H9 (cell line): ENCODE results near the gene RYR3. TPM values are rescaled to one million over a fixed set of nuclear protein-coding genes. Genes with fewer than 3 reads are reported as not detected.

Source experiments
- DNase-seq: peaks from one replicate; pipeline ENCODE4 v3.0.0-alpha.2; 2017
- H2AFZ ChIP-seq: one replicate; pipeline ENCODE4 v1.6.1; 2013; ENCODE audit warnings: mild to moderate bottlenecking, low read length, control low read depth, moderate library complexity
- H2AK5ac ChIP-seq: 2 replicates; pipeline ENCODE4 v1.6.1; 2013; ENCODE audit warnings: low read length, control low read depth, mixed read lengths; ENCODE audit not compliant: insufficient read length
- H2BK120ac ChIP-seq: one replicate; pipeline ENCODE4 v1.6.1; 2013; ENCODE audit warnings: low read depth, mild to moderate bottlenecking, low read length, control low read depth, inconsistent platforms; ENCODE audit not compliant: poor library complexity, severe bottlenecking
- H2BK12ac ChIP-seq: 2 replicates; pipeline ENCODE4 v1.6.1; 2013; ENCODE audit warnings: low read length, control low read depth, mixed read lengths, low read depth; ENCODE audit not compliant: insufficient read length
- H2BK15ac ChIP-seq: 2 replicates; pipeline ENCODE4 v1.6.1; 2013; ENCODE audit warnings: low read depth, low read length, control low read depth
- H2BK20ac ChIP-seq: one replicate; pipeline ENCODE4 v1.6.1; 2013; ENCODE audit warnings: low read depth, mild to moderate bottlenecking, low read length, control low read depth, inconsistent platforms; ENCODE audit not compliant: poor library complexity, severe bottlenecking
- H2BK5ac ChIP-seq: 2 replicates; pipeline ENCODE4 v1.6.1; 2013; ENCODE audit warnings: low read length, control low read depth, mixed read lengths; ENCODE audit not compliant: insufficient read length
- H3K14ac ChIP-seq: 2 replicates; pipeline ENCODE4 v1.6.1; 2013; ENCODE audit warnings: low read length, control low read depth; ENCODE audit not compliant: insufficient read depth
- H3K18ac ChIP-seq: 2 replicates; pipeline ENCODE4 v1.6.1; 2013; ENCODE audit warnings: low read depth, mild to moderate bottlenecking, mixed read lengths, low read length, control low read depth; ENCODE audit not compliant: insufficient read length
- H3K23ac ChIP-seq: 2 replicates; pipeline ENCODE4 v1.6.1; 2013; ENCODE audit warnings: low read length, control low read depth, mixed read lengths, low read depth; ENCODE audit not compliant: insufficient read length
- H3K23me2 ChIP-seq: 2 replicates; pipeline ENCODE4 v1.6.1; 2013; ENCODE audit warnings: low read depth, mild to moderate bottlenecking, mixed read lengths, low read length, control low read depth; ENCODE audit not compliant: insufficient read length, poor library complexity, severe bottlenecking
- H3K27ac ChIP-seq: 2 replicates; pipeline ENCODE4 v1.5.1; 2013; ENCODE audit warnings: low read length, control low read depth, mixed read lengths, low read depth; ENCODE audit not compliant: insufficient read length
- H3K27me3 ChIP-seq: 2 replicates; pipeline ENCODE4 v1.6.1; 2013; ENCODE audit warnings: low read length, control low read depth, inconsistent platforms; ENCODE audit not compliant: insufficient read depth
- H3K4ac ChIP-seq: 2 replicates; pipeline ENCODE4 v1.6.1; 2013; ENCODE audit warnings: low read depth, mild to moderate bottlenecking, control low read depth, inconsistent platforms, low read length, moderate library complexity
- H3K4me1 ChIP-seq: 2 replicates; pipeline ENCODE4 v1.6.1; 2013; ENCODE audit warnings: low read length, control low read depth, inconsistent platforms; ENCODE audit not compliant: insufficient read depth
- H3K4me2 ChIP-seq: 2 replicates; pipeline ENCODE4 v1.6.1; 2013; ENCODE audit warnings: low read length, control low read depth, mixed read lengths; ENCODE audit not compliant: insufficient read length, insufficient read depth
- H3K56ac ChIP-seq: 2 replicates; pipeline ENCODE4 v1.6.1; 2013; ENCODE audit warnings: low read depth, mild to moderate bottlenecking, mixed read lengths, low read length, control low read depth; ENCODE audit not compliant: insufficient read length
- H3K79me1 ChIP-seq: 2 replicates; pipeline ENCODE4 v1.6.1; 2013; ENCODE audit warnings: low read depth, mild to moderate bottlenecking, moderate library complexity, low read length, control low read depth, inconsistent platforms; ENCODE audit not compliant: insufficient read depth, poor library complexity, severe bottlenecking
- H3K79me2 ChIP-seq: 2 replicates; pipeline ENCODE4 v1.6.1; 2013; ENCODE audit warnings: low read length, control low read depth, inconsistent platforms; ENCODE audit not compliant: insufficient read depth
- H3K9ac ChIP-seq: 2 replicates; pipeline ENCODE4 v1.6.1; 2013; ENCODE audit warnings: low read length, control low read depth, mixed read lengths; ENCODE audit not compliant: insufficient read length; ENCODE audit errors: extremely low read depth
- H3K9me3 ChIP-seq: one replicate; pipeline ENCODE4 v1.6.1; 2013; ENCODE audit warnings: low read depth, low read length, inconsistent platforms; ENCODE audit not compliant: control insufficient read depth
- H3T11ph ChIP-seq: one replicate; pipeline ENCODE4 v1.6.1; 2013; ENCODE audit warnings: mild to moderate bottlenecking, low read length, control low read depth, inconsistent platforms
- H4K20me1 ChIP-seq: one replicate; pipeline ENCODE4 v1.6.1; 2013; ENCODE audit not compliant: control insufficient read depth, insufficient read length, insufficient read depth
- H4K5ac ChIP-seq: 2 replicates; pipeline ENCODE4 v1.6.1; 2013; ENCODE audit warnings: low read depth, mild to moderate bottlenecking, mixed read lengths, low read length, control low read depth; ENCODE audit not compliant: insufficient read length
- H4K8ac ChIP-seq: replicated peaks from 2 replicates; pipeline ENCODE4 v1.6.1; 2013; ENCODE audit warnings: low read length, control low read depth, mixed read lengths, low read depth; ENCODE audit not compliant: insufficient read length
- H4K91ac ChIP-seq: 2 replicates; pipeline ENCODE4 v1.6.1; 2013; ENCODE audit warnings: low read depth, mild to moderate bottlenecking, moderate library complexity, mixed read lengths, low read length, control low read depth; ENCODE audit not compliant: insufficient read length
- H3K27ac Mint-ChIP-seq, 3 experiments: 2 replicates in 2 of 3; 3 replicates in 1 of 3; pipeline ENCODE4 v1.8.0; 2020 to 2021; ENCODE audit warnings: mixed read lengths in 3 of 3, mild to moderate bottlenecking in 1 of 3, moderate library complexity in 1 of 3
- H3K27me3 Mint-ChIP-seq: 2 replicates; pipeline ENCODE4 v1.8.0; 2021; ENCODE audit warnings: low read depth, mild to moderate bottlenecking, moderate library complexity, mixed read lengths
- H3K36me3 Mint-ChIP-seq, 3 experiments: 2 replicates in 2 of 3; 3 replicates in 1 of 3; pipeline ENCODE4 v1.8.0; 2020 to 2021; ENCODE audit warnings: low read depth in 3 of 3, mixed read lengths in 3 of 3; ENCODE audit not compliant: insufficient read depth in 1 of 3
- H3K4me1 Mint-ChIP-seq, 2 experiments: 2 replicates each; pipeline ENCODE4 v1.8.0; 2020; ENCODE audit warnings: mixed read lengths in 2 of 2
- H3K4me3 Mint-ChIP-seq, 2 experiments: 2 replicates in 1 of 2; 3 replicates in 1 of 2; pipeline ENCODE4 v1.8.0; 2020 to 2021; ENCODE audit warnings: mild to moderate bottlenecking in 2 of 2, mixed read lengths in 2 of 2, moderate library complexity in 1 of 2
- H3K9me3 Mint-ChIP-seq, 2 experiments: 2 replicates in 1 of 2; 3 replicates in 1 of 2; pipeline ENCODE4 v1.8.0; 2020; ENCODE audit warnings: mild to moderate bottlenecking in 2 of 2, mixed read lengths in 2 of 2, moderate library complexity in 1 of 2
- CTCF ChIP-seq: fragments of 200-600 bp; sonication (generic); conservative IDR thresholded peaks from 3 replicates; pipeline ENCODE4 v1.8.0; 2021; ENCODE audit warnings: antibody characterized with exemption, mild to moderate bottlenecking
- WGBS: extraction: QIAGEN DNeasy Blood & Tissue Kit; methylation state at CpG from one replicate; pipeline ENCODE4 v1.1.7; 2013; ENCODE audit warnings: missing lambda C conversion rate, low lambda C conversion rate, mixed read lengths; ENCODE audit not compliant: insufficient read length; ENCODE audit errors: extremely low coverage; 5-methylcytosine and 5-hydroxymethylcytosine counted together
- total RNA-seq: library from RNA; stranded (reverse); gene quantifications from 2 replicates; pipeline ENCODE4 v1.2.1, GENCODE V29; 2021

The RYR3 gene
- total RNA-seq, 1 experiment from 2014 or later = 0.85 TPM

GRCh38 chr15:33279613-33280205 is 31.1 kb upstream of the RYR3 start:
- H2BK12ac ChIP-seq = no peak overlapping the region
- H3K9me3 ChIP-seq = no peaks in the 10 kb centered on the region
- no peak overlapping the region for H3K23ac ChIP-seq
- no peak overlapping the region for H2AFZ ChIP-seq
- no peak for TF ChIP-seq CTCF
- no peaks in the 10 kb centered on the region for H4K20me1 ChIP-seq
- Mint-ChIP-seq H3K9me3 (peaks cover 5% of the 10 kb centered on the region in 2 experiments), H3K36me3 (no peaks in the 10 kb centered on the region; a peak in 1 of 7 replicates), H3K27ac (no peak overlapping the region; a peak in 1 of 7 replicates), H3K4me1 (peaks cover 25 to 34% of the 10 kb centered on the region in 2 experiments), H3K27me3 (no peaks in the 10 kb centered on the region), H3K4me3 (no peak overlapping the region)
- H2BK15ac ChIP-seq = no peak overlapping the region
- no peak overlapping the region for H3K56ac ChIP-seq
- H3K79me1 ChIP-seq = no peaks in the 10 kb centered on the region
- no peak overlapping the region for H3K9ac ChIP-seq
- H3K23me2 ChIP-seq = no peaks in the 10 kb centered on the region
- no peak overlapping the region for H2BK5ac ChIP-seq
- H3K18ac ChIP-seq = no peak overlapping the region
- H3K4me1 ChIP-seq = peaks cover 5% of the 10 kb centered on the region
- H2AK5ac ChIP-seq = no peak overlapping the region
- WGBS = no CpG with 5 or more reads among the region's 6 CpGs
- no peak overlapping the region for H4K8ac ChIP-seq
- H3K4me2 ChIP-seq = no peak overlapping the region
- no peaks in the 10 kb centered on the region for H3K27me3 ChIP-seq
- no peak overlapping the region for H3K27ac ChIP-seq
- no peak overlapping the region for H4K5ac ChIP-seq
- no peak overlapping the region for H2BK120ac ChIP-seq
- no peak overlapping the region for H3K14ac ChIP-seq
- no peak overlapping the region for H4K91ac ChIP-seq
- H2BK20ac ChIP-seq = no peak overlapping the region
- no peaks in the 10 kb centered on the region for H3K79me2 ChIP-seq
- DNase-seq = no peak
- H3K4ac ChIP-seq = no peak overlapping the region
- no peak overlapping the region for H3T11ph ChIP-seq
